ENCODE results near the gene CLMN. TPM values are rescaled to one million over a fixed set of nuclear protein-coding genes. Genes with fewer than 3 reads are reported as not detected.
A peak's percentile ranks its signal among the peaks of the same experiment; 100 is the strongest.

CLMN gene
- polyA plus RNA-seq, 2 donors, result 1.6 to 2.3 TPM

DNA sequence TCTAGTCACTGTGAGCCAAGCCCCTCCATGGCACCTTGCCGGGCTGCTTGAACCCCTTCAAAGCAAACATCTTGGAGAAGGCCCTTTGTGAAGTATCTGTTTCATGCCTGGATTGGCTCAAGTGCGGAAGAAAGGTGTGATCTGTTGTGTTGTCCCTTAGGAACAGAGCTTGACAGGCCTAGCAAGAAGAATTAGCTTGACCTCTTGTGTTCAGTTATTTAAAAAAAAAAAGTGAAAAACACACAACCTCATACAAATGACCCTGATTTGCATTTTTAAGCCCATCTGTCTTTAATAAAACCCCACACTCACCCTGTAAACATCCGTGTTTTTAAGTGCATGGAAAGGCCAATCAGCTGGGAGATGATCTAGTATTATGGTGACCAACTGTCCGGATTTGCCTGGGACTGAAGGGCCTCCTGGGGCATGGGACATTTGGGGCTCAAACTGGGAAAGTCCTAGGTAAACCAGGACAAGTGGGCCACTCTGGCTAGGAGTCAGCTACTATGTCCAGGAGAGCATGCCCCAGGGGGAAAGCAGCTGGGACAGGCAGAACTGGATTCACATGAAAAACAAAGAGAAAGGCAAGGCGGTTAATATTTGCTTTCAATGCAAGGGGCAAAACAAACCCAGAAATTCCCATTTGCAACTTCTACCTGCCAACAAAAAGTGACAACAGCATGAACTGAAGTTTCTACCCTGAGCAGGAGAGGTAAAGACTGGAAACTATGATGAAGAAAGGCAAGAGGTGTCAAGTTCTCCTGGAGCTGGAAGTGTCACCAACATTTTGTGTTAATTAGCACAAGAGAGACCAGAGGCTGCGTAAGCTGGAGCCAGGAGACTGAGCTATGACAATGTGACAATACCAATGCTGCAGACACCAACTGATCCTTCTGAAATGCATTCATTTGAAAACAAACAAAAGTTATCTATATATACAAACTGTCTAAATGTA, 78.6 kb downstream of the CLMN start:
- WGBS, 2 donors, result 75 to 77% methylated on average over 6 of the region's 6 CpGs
- Histone ChIP-seq H3K27ac (ENCODE audit: low read depth in 2 of 2, low read length in 1 of 2) (peak overlapping the region in 1 of 2 donors; percentile 3), H3K9me3 (ENCODE audit: control insufficient read depth in 2 of 2, insufficient read depth in 1 of 2, low read depth in 1 of 2, low read length in 1 of 2) (no peaks in the 10 kb centered on the region), H3K27me3 (ENCODE audit: control insufficient read depth in 1 of 2, insufficient read depth in 2 of 2, low read length in 2 of 2) (no peaks in the 10 kb centered on the region), H3K4me1 (ENCODE audit: control insufficient read depth in 2 of 2, insufficient read depth in 2 of 2, low read length in 1 of 2) (peaks cover 0 to 6% of the 10 kb centered on the region in 2 donors), H3K36me3 (ENCODE audit: control insufficient read depth in 2 of 2, insufficient read depth in 2 of 2, low read length in 1 of 2) (no peaks in the 10 kb centered on the region), H3K4me3 (ENCODE audit: low read depth in 1 of 2, low read length in 2 of 2) (no peak overlapping the region)

- 95 to 96% methylated on average over 10 of the region's 10 CpGs for WGBS, 2 donors
- Histone ChIP-seq H3K36me3 (ENCODE audit: control insufficient read depth in 2 of 2, insufficient read depth in 2 of 2, low read length in 1 of 2) (no peaks in the 10 kb centered on the region), H3K27me3 (ENCODE audit: control insufficient read depth in 1 of 2, insufficient read depth in 2 of 2, low read length in 2 of 2) (no peaks in the 10 kb centered on the region), H3K4me3 (ENCODE audit: low read depth in 1 of 2, low read length in 2 of 2) (no peak overlapping the region), H3K4me1 (ENCODE audit: control insufficient read depth in 2 of 2, insufficient read depth in 2 of 2, low read length in 1 of 2) (peaks cover 4 to 11% of the 10 kb centered on the region in 2 donors), H3K9me3 (ENCODE audit: control insufficient read depth in 2 of 2, insufficient read depth in 1 of 2, low read depth in 1 of 2, low read length in 1 of 2) (no peaks in the 10 kb centered on the region), H3K27ac (ENCODE audit: low read depth in 2 of 2, low read length in 1 of 2) (no peak overlapping the region)
Measured at GRCh38 chr14:95238487-95239298, 81.0 kb downstream of the CLMN start.

GRCh38 chr14:95237958-95238340, 81.8 kb downstream of the CLMN start:
- Histone ChIP-seq H3K4me1 (ENCODE audit: control insufficient read depth in 2 of 2, insufficient read depth in 2 of 2, low read length in 1 of 2) (peaks cover 4 to 11% of the 10 kb centered on the region in 2 donors), H3K27ac (ENCODE audit: low read depth in 2 of 2, low read length in 1 of 2) (no peak overlapping the region), H3K4me3 (ENCODE audit: low read depth in 1 of 2, low read length in 2 of 2) (no peak overlapping the region), H3K36me3 (ENCODE audit: control insufficient read depth in 2 of 2, insufficient read depth in 2 of 2, low read length in 1 of 2) (no peaks in the 10 kb centered on the region), H3K9me3 (ENCODE audit: control insufficient read depth in 2 of 2, insufficient read depth in 1 of 2, low read depth in 1 of 2, low read length in 1 of 2) (no peaks in the 10 kb centered on the region), H3K27me3 (ENCODE audit: control insufficient read depth in 1 of 2, insufficient read depth in 2 of 2, low read length in 2 of 2) (no peaks in the 10 kb centered on the region)
- 73 to 77% methylated on average over 11 of the region's 11 CpGs for WGBS, 2 donors

- H3K36me3 ChIP-seq (ENCODE audit: control insufficient read depth in 2 of 2, insufficient read depth in 2 of 2, low read length in 1 of 2), result no peaks in the 10 kb centered on the region
- WGBS, 2 donors, result 66 to 72% methylated on average over 17 of the region's 17 CpGs
- no peak overlapping the region for H3K27ac ChIP-seq (ENCODE audit: low read depth in 2 of 2, low read length in 1 of 2)
- H3K27me3 ChIP-seq (ENCODE audit: control insufficient read depth in 1 of 2, insufficient read depth in 2 of 2, low read length in 2 of 2), result no peaks in the 10 kb centered on the region
- H3K9me3 ChIP-seq (ENCODE audit: control insufficient read depth in 2 of 2, insufficient read depth in 1 of 2, low read depth in 1 of 2, low read length in 1 of 2), result no peaks in the 10 kb centered on the region
- H3K4me1 ChIP-seq (ENCODE audit: control insufficient read depth in 2 of 2, insufficient read depth in 2 of 2, low read length in 1 of 2), result peaks cover 4 to 11% of the 10 kb centered on the region in 2 donors
- no peak overlapping the region for H3K4me3 ChIP-seq (ENCODE audit: low read depth in 1 of 2, low read length in 2 of 2)
Measured at GRCh38 chr14:95237121-95237957, 82.4 kb downstream of the CLMN start.

DNA sequence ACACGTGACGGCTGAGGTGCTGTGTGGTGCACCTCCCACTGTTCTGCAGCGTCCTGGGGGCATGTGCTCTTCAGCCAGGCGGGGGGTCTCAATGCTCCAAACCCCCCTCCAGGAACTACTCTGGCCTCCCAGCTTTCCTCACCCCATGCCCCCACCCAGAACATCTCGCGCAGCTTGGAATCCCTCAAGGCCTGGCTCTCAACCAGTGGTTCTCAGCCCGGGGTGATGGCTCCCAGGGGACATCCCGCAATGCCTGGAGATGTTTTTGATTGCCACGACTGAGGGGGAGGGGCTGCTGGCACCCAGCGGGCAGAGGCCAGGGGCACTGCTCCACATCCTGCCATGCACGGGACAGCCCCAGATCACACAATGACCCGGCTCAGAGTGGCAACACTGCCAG, 83.5 kb downstream of the CLMN start:
- H3K9me3 ChIP-seq (ENCODE audit: control insufficient read depth in 2 of 2, insufficient read depth in 1 of 2, low read depth in 1 of 2, low read length in 1 of 2), result no peaks in the 10 kb centered on the region
- no peak overlapping the region for H3K27ac ChIP-seq (ENCODE audit: low read depth in 2 of 2, low read length in 1 of 2)
- WGBS, 2 donors, result 76 to 77% methylated on average over 12 of the region's 12 CpGs
- H3K4me3 ChIP-seq (ENCODE audit: low read depth in 1 of 2, low read length in 2 of 2), result no peak overlapping the region
- H3K36me3 ChIP-seq (ENCODE audit: control insufficient read depth in 2 of 2, insufficient read depth in 2 of 2, low read length in 1 of 2), result no peaks in the 10 kb centered on the region
- no peaks in the 10 kb centered on the region for H3K27me3 ChIP-seq (ENCODE audit: control insufficient read depth in 1 of 2, insufficient read depth in 2 of 2, low read length in 2 of 2)
- peaks cover 4 to 11% of the 10 kb centered on the region in 2 donors for H3K4me1 ChIP-seq (ENCODE audit: control insufficient read depth in 2 of 2, insufficient read depth in 2 of 2, low read length in 1 of 2)

DNA sequence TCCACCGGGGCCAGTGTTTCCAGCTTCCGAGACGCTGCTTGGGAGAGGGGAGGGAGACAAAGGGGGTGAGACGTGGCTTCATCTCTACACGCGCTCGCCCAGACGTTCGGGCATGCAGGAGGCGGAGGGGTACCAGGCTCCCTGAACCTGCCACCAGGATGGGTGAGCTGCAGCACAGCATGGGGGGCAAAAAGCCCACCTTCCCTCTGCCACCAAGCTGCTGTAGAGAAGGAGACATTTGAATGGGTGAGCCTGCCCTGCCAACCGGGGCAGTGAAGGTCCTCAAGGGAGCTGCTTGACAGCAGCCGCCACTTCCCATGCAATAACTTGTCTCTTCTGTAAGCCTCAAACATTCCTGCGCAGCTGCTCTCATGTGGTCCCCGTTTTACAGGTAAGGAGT, 83.9 kb downstream of the CLMN start:
- no peaks in the 10 kb centered on the region for H3K9me3 ChIP-seq (ENCODE audit: control insufficient read depth in 2 of 2, insufficient read depth in 1 of 2, low read depth in 1 of 2, low read length in 1 of 2)
- H3K4me1 ChIP-seq (ENCODE audit: control insufficient read depth in 2 of 2, insufficient read depth in 2 of 2, low read length in 1 of 2), result peaks cover 4 to 9% of the 10 kb centered on the region in 2 donors
- 94 to 97% methylated on average over 14 of the region's 14 CpGs for WGBS, 2 donors
- no peak overlapping the region for H3K27ac ChIP-seq (ENCODE audit: low read depth in 2 of 2, low read length in 1 of 2)
- no peaks in the 10 kb centered on the region for H3K27me3 ChIP-seq (ENCODE audit: control insufficient read depth in 1 of 2, insufficient read depth in 2 of 2, low read length in 2 of 2)
- H3K36me3 ChIP-seq (ENCODE audit: control insufficient read depth in 2 of 2, insufficient read depth in 2 of 2, low read length in 1 of 2), result no peaks in the 10 kb centered on the region
- H3K4me3 ChIP-seq (ENCODE audit: low read depth in 1 of 2, low read length in 2 of 2), result no peak overlapping the region

DNA sequence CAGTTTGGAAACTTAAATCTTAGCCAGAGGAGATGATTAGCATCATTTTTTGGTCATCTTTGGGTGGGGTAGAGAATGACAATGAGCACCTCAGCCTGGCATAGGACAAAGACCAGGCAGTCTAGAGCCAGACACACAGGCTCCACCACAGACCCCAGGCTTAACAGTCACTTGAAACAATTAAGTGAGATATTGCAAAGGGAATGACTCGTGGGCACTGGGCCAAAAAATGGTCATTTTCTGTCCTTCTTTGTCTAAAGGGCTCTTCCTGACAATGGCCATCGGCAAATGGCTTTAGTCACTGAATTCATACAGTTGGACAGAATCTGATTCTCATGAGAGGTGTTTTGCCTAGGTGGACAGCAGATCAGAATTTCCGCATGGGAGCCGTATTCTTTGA, 84.4 kb downstream of the CLMN start:
- H3K27me3 ChIP-seq (ENCODE audit: control insufficient read depth in 1 of 2, insufficient read depth in 2 of 2, low read length in 2 of 2), result no peaks in the 10 kb centered on the region
- H3K4me1 ChIP-seq (ENCODE audit: control insufficient read depth in 2 of 2, insufficient read depth in 2 of 2, low read length in 1 of 2), result peaks cover 4 to 9% of the 10 kb centered on the region in 2 donors
- no peak overlapping the region for H3K4me3 ChIP-seq (ENCODE audit: low read depth in 1 of 2, low read length in 2 of 2)
- H3K27ac ChIP-seq (ENCODE audit: low read depth in 2 of 2, low read length in 1 of 2), result no peak overlapping the region
- no peaks in the 10 kb centered on the region for H3K36me3 ChIP-seq (ENCODE audit: control insufficient read depth in 2 of 2, insufficient read depth in 2 of 2, low read length in 1 of 2)
- 82 to 91% methylated on average over 4 of the region's 4 CpGs for WGBS, 2 donors
- H3K9me3 ChIP-seq (ENCODE audit: control insufficient read depth in 2 of 2, insufficient read depth in 1 of 2, low read depth in 1 of 2, low read length in 1 of 2), result no peaks in the 10 kb centered on the region

DNA sequence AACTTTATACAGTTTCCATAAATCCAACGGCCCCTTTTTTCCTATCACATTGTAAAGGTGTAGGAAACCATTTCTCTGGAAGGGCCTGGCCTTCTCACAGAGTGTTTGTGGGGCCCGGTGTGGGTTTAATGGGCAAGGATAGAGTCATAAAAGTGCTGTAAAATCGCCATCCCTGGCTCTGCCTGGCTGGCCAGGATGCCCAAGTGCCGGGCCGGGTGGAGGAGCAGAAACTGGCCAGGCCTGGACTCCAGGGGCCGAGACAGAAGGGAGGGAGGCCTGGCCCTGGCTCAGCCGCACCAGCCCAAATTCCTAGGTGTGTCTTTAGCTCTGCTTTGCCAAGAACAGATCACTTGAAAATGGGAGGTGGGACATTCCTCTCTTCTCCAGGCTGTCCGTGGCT, 85.3 kb downstream of the CLMN start:
- 62 to 72% methylated on average over 8 of the region's 8 CpGs for WGBS, 2 donors
- H3K36me3 ChIP-seq (ENCODE audit: control insufficient read depth in 2 of 2, insufficient read depth in 2 of 2, low read length in 1 of 2), result no peaks in the 10 kb centered on the region
- H3K4me1 ChIP-seq (ENCODE audit: control insufficient read depth in 2 of 2, insufficient read depth in 2 of 2, low read length in 1 of 2), result peaks cover 4 to 9% of the 10 kb centered on the region in 2 donors
- no peak overlapping the region for H3K4me3 ChIP-seq (ENCODE audit: low read depth in 1 of 2, low read length in 2 of 2)
- no peaks in the 10 kb centered on the region for H3K27me3 ChIP-seq (ENCODE audit: control insufficient read depth in 1 of 2, insufficient read depth in 2 of 2, low read length in 2 of 2)
- H3K9me3 ChIP-seq (ENCODE audit: control insufficient read depth in 2 of 2, insufficient read depth in 1 of 2, low read depth in 1 of 2, low read length in 1 of 2), result no peaks in the 10 kb centered on the region
- no peak overlapping the region for H3K27ac ChIP-seq (ENCODE audit: low read depth in 2 of 2, low read length in 1 of 2)

- Histone ChIP-seq H3K9me3 (ENCODE audit: control insufficient read depth in 2 of 2, insufficient read depth in 1 of 2, low read depth in 1 of 2, low read length in 1 of 2) (no peaks in the 10 kb centered on the region), H3K4me3 (ENCODE audit: low read depth in 1 of 2, low read length in 2 of 2) (no peak overlapping the region), H3K36me3 (ENCODE audit: control insufficient read depth in 2 of 2, insufficient read depth in 2 of 2, low read length in 1 of 2) (no peaks in the 10 kb centered on the region), H3K4me1 (ENCODE audit: control insufficient read depth in 2 of 2, insufficient read depth in 2 of 2, low read length in 1 of 2) (peaks cover 4 to 9% of the 10 kb centered on the region in 2 donors), H3K27me3 (ENCODE audit: control insufficient read depth in 1 of 2, insufficient read depth in 2 of 2, low read length in 2 of 2) (no peaks in the 10 kb centered on the region), H3K27ac (ENCODE audit: low read depth in 2 of 2, low read length in 1 of 2) (no peak overlapping the region)
- WGBS, 2 donors, result 72 to 85% methylated on average over 9 of the region's 9 CpGs
Measured at GRCh38 chr14:95233702-95234241, 85.9 kb downstream of the CLMN start.

Data from esophagus (tissue), 2 donors.